Activated effector memory CD4-positive, alpha-beta T cell treated with anti-CD3 and anti-CD28 coated beads, Interleukin-2, amount 50 U/mL, for 16 hours (primary cell): Measurements from ENCODE around the gene SORBS2.

Experiments
- DNase-seq: peaks from one replicate; pipeline ENCODE4 v3.0.0-alpha.2; 2020

SORBS2 gene

GRCh38 chr4:185542626-185543315, 269.2 kb downstream of the SORBS2 start:
- no peak for DNase-seq

GRCh38 chr4:185541251-185541727, 270.7 kb downstream of the SORBS2 start:
- no peak for DNase-seq

DNA sequence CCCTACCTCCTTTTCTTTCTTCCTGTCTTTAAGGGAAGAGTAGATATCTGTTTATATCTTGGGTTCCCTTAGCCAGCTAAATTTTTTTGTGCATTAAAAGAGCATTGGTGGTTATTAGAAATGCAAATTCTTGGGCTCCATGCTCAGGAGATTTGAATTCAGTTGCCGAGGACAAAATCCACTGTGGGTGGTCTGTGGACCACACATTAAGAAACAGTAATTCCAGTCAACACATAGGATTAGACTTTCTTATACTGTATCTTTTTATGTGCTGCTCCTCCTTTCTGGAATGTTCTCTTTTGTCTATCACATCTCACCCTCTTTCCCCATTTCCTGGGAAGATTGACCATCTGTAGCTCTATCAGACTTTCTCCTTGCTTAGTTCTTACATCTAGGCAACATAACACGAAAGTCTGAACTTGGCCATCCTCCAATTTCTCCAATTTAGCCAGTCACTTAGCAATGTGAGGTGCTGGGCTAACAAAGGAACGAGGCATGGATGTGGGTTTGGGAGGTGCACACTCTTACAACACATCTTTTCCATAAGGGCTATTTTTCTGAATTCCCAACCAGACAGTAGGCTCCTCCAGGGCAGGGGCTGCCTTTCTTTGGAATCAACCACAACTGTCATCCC, 271.4 kb downstream of the SORBS2 start:
- no peak for DNase-seq

- no peak for DNase-seq
These were observed 272.0 kb downstream of the SORBS2 start for GRCh38 chr4:185540040-185540439.

DNA sequence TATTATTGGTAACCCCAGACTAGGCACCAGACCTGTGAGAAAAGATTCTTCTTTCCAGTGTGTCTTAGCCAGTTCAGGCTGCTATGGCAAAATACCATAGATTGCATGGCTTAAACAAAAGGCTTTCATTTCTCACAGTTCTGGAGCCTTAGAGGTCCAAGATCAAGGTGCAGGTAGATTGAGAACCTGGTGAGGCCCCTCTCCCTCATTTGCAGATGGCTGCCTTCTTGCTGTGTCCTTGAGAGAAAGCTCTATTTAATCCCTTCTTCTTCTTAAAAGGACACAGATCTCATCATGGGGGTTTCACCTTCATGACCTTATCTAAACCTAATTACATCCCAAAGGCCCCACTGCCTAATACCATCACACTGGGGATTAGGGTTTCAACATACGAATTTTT, 273.2 kb downstream of the SORBS2 start:
- no peak for DNase-seq

GRCh38 chr4:185536411-185536709, 275.6 kb downstream of the SORBS2 start:
- no peak for DNase-seq

DNA sequence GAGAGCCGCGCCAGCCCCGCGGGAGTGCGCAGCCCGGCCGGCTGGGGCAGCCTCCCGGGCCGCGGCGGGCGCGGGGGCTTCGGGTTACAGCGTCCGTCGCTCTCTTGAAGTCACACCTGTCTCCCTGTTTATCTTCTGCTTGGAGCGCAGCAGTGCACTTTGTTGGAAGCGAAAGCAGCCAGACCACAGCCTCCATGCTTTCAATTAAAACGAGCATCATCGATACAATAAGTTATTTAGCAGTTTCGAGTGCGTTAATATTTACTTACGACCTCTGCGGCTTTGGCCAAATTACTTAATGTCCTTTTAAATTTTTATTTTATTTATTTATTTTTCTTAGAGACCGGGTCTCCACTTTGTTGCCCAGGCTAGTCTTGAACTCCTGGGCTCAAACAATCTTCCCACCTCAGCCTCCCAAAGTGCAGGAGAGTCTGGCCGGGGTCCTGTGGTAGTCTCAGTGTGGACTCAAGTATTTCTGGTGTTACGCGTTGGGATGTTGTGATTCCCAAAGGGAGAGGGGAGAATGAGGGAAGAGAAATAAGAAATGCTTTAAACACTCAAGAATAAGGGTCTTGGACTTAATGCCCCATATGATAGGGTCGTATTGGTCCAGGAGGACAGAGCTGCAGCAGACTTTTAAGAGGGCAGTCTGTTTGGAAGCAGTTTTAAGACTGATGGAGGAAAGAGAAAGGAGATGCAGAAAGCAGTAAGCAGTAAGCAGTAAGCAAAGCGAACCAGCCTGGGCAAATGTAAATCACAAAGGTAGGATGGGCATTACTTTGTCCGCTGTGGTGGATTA, 276.2 kb downstream of the SORBS2 start:
- DNase-seq, result no peak
